GM23338 (cell line): ENCODE results near the gene CROCC2. TPM values are rescaled to one million over a fixed set of nuclear protein-coding genes. Genes with fewer than 3 reads are reported as not detected.

Experiments used
- ATAC-seq: fragments of 200-7000 bp; cut with Tn5 transposase; 3 replicates; pipeline ENCODE4 v1.9.1; 2020
- DNase-seq: peaks from one replicate; pipeline ENCODE4 v3.0.0-alpha.2; 2015; ENCODE audit warnings: low spot score
- H2AFZ ChIP-seq: fragments of 200-600 bp; sonication (generic); 2 replicates; pipeline ENCODE4 v1.8.0; 2016; ENCODE audit warnings: antibody characterized with exemption, mild to moderate bottlenecking, moderate library complexity
- H3F3A ChIP-seq: fragments of 200-600 bp; sonication (generic); replicated peaks from 2 replicates; pipeline ENCODE4 v1.8.0; 2017; ENCODE audit warnings: antibody characterized with exemption, mixed run types, low read depth
- H3K27ac ChIP-seq: fragments of 200-600 bp; sonication (generic); 2 replicates; pipeline ENCODE4 v1.6.1; 2016; ENCODE audit warnings: low read depth
- H3K27me3 ChIP-seq: fragments of 200-600 bp; sonication (generic); 2 replicates; pipeline ENCODE4 v1.8.0; 2016; ENCODE audit warnings: mild to moderate bottlenecking, mixed run types, moderate library complexity; ENCODE audit not compliant: insufficient read depth
- H3K36me3 ChIP-seq: fragments of 200-600 bp; sonication (generic); 2 replicates; pipeline ENCODE4 v1.8.0; 2016; ENCODE audit warnings: mild to moderate bottlenecking; ENCODE audit not compliant: insufficient read depth
- H3K4me1 ChIP-seq: fragments of 200-600 bp; sonication (generic); 2 replicates; pipeline ENCODE4 v1.8.0; 2016; ENCODE audit warnings: mild to moderate bottlenecking, moderate library complexity; ENCODE audit not compliant: insufficient read depth
- H3K4me2 ChIP-seq: fragments of 200-600 bp; sonication (generic); 2 replicates; pipeline ENCODE4 v1.7.1; 2017; ENCODE audit warnings: mixed run types
- H3K4me3 ChIP-seq: fragments of 200-600 bp; sonication (generic); 2 replicates; pipeline ENCODE4 v1.6.1; 2016; ENCODE audit warnings: mixed run types
- H3K79me2 ChIP-seq: fragments of 200-600 bp; sonication (generic); replicated peaks from 2 replicates; pipeline ENCODE4 v1.8.0; 2017; ENCODE audit warnings: mild to moderate bottlenecking; ENCODE audit not compliant: insufficient read depth
- H3K9me2 ChIP-seq: fragments of 200-600 bp; sonication (generic); 2 replicates; pipeline ENCODE4 v1.8.0; 2017; ENCODE audit not compliant: insufficient read depth
- H4K20me1 ChIP-seq: fragments of 200-600 bp; sonication (generic); replicated peaks from 2 replicates; pipeline ENCODE4 v1.8.0; 2017; ENCODE audit warnings: mild to moderate bottlenecking; ENCODE audit not compliant: insufficient read depth
- H3K27ac Mint-ChIP-seq: 2 replicates; pipeline ENCODE4 v1.8.0; 2020; ENCODE audit warnings: inconsistent platforms, mild to moderate bottlenecking, moderate library complexity, mixed read lengths
- H3K27me3 Mint-ChIP-seq: 3 replicates; pipeline ENCODE4 v1.8.0; 2022; ENCODE audit warnings: low read depth, mild to moderate bottlenecking, moderate library complexity, mixed read lengths, inconsistent platforms; ENCODE audit not compliant: insufficient read depth, poor library complexity
- H3K36me3 Mint-ChIP-seq: 3 replicates; pipeline ENCODE4 v1.8.0; 2021; ENCODE audit warnings: low read depth, mild to moderate bottlenecking, inconsistent platforms, moderate library complexity, mixed read lengths
- H3K4me1 Mint-ChIP-seq: 3 replicates; pipeline ENCODE4 v1.8.0; 2020; ENCODE audit warnings: mild to moderate bottlenecking, inconsistent platforms, mixed read lengths
- H3K4me3 Mint-ChIP-seq: 3 replicates; pipeline ENCODE4 v1.8.0; 2021; ENCODE audit warnings: moderate library complexity, mild to moderate bottlenecking, inconsistent platforms, mixed read lengths
- H3K9me3 Mint-ChIP-seq: 3 replicates; pipeline ENCODE4 v1.8.0; 2020; ENCODE audit warnings: moderate library complexity, mild to moderate bottlenecking, inconsistent platforms, mixed read lengths
- CREB1 ChIP-seq: fragments of 250-450 bp; sonication (Bioruptor Pico); IDR thresholded peaks from 2 replicates; pipeline ENCODE4 v1.5.0; 2020; ENCODE audit warnings: low read depth, mild to moderate bottlenecking, moderate library complexity
- EZH2 ChIP-seq: fragments of 200-600 bp; sonication (generic); IDR thresholded peaks from one replicate; pipeline ENCODE4 v1.8.0; 2017; ENCODE audit warnings: antibody characterized with exemption, mild to moderate bottlenecking, low read depth; ENCODE audit not compliant: unreplicated experiment
- NANOG ChIP-seq: IDR thresholded peaks from 2 replicates; pipeline ENCODE4 v1.6.1; 2016; ENCODE audit warnings: antibody characterized with exemption, borderline replicate concordance
- POLR2AphosphoS5 ChIP-seq: IDR thresholded peaks from 2 replicates; pipeline ENCODE4 v1.6.1; 2016; ENCODE audit warnings: antibody characterized with exemption, low read depth
- REST ChIP-seq: IDR thresholded peaks from one replicate; pipeline ENCODE4 v1.6.1; 2018; ENCODE audit warnings: antibody characterized with exemption; ENCODE audit not compliant: unreplicated experiment
- STAT1 ChIP-seq: IDR thresholded peaks from one replicate; pipeline ENCODE4 v1.6.1; 2016; ENCODE audit warnings: antibody characterized with exemption; ENCODE audit not compliant: unreplicated experiment
- ZNF114 ChIP-seq: fragments of 250-450 bp; sonication (Bioruptor Pico); IDR thresholded peaks from 2 replicates; pipeline ENCODE4 v1.5.0; 2020; ENCODE audit warnings: mild to moderate bottlenecking, moderate library complexity
- ZNF331 ChIP-seq: fragments of 250-450 bp; sonication (Bioruptor Pico); IDR thresholded peaks from 2 replicates; pipeline ENCODE4 v1.5.0; 2020; ENCODE audit warnings: low read depth, mild to moderate bottlenecking, moderate library complexity
- ZNF462 ChIP-seq: fragments of 250-450 bp; sonication (Bioruptor Pico); IDR thresholded peaks from 2 replicates; pipeline ENCODE4 v1.5.0; 2020; ENCODE audit warnings: mild to moderate bottlenecking, moderate library complexity
- polyA plus RNA-seq: library from polyadenylated mRNA; unstranded; fragments of >200 nt; fragmentation: Nextera tagmentation; extraction: Ambion mirVana; gene quantifications from 2 replicates; pipeline ENCODE4 v1.2.1, GENCODE V29; 2016
- total RNA-seq: library from RNA; depleted of rRNA; stranded (reverse); fragments of >200 nt; shearing (Covaris generic); gene quantifications from 2 replicates; pipeline ENCODE4 v1.2.3, GENCODE V29; 2014

The CROCC2 gene
- total and polyA plus RNA-seq, 2 experiments from 2014 or later: not detected

GRCh38 chr2:240996834-240997140 lies 90.7 kb downstream of the CROCC2 start:
- no peak overlapping the region for H3K4me3 ChIP-seq
- no peak overlapping the region for H2AFZ ChIP-seq
- Mint-ChIP-seq H3K4me1 (peaks cover 4% of the 10 kb centered on the region; the same call in 1 of the 3 replicates), H3K4me3 (no peak overlapping the region), H3K27ac (no peak overlapping the region), H3K9me3 (no peaks in the 10 kb centered on the region), H3K36me3 (no peaks in the 10 kb centered on the region; the same call in 2 of the 3 replicates), H3K27me3 (peaks cover 24% of the 10 kb centered on the region)
- H3K79me2 ChIP-seq: no peaks in the 10 kb centered on the region
- DNase-seq: no peak
- H3K36me3 ChIP-seq: no peaks in the 10 kb centered on the region
- H3F3A ChIP-seq: no peaks in the 10 kb centered on the region
- no peaks in the 10 kb centered on the region for H3K4me1 ChIP-seq
- H4K20me1 ChIP-seq: no peaks in the 10 kb centered on the region; the same call in 1 of the 2 replicates
- no peak overlapping the region for H3K4me2 ChIP-seq
- peaks cover 18% of the 10 kb centered on the region for H3K27me3 ChIP-seq
- TF ChIP-seq NANOG (no peak), CREB1 (CRISPR knock-in tag) (no peak), ZNF462 (CRISPR knock-in tag) (no peak), STAT1 (no peak), REST (no peak), ZNF114 (CRISPR knock-in tag) (no peak), EZH2 (no peak), ZNF331 (CRISPR knock-in tag) (no peak), POLR2AphosphoS5 (no peak)
- H3K27ac ChIP-seq: no peak overlapping the region
- ATAC-seq: no peak
- H3K9me2 ChIP-seq: no peaks in the 10 kb centered on the region
